DND-41 (cell line): ENCODE measurements around the gene CCSAP.

Experiments
- ATAC-seq: fragments of 200-7000 bp; cut with Tn5 transposase; 3 replicates; pipeline ENCODE4 v1.9.1; 2021; ENCODE audit warnings: low read depth; ENCODE audit not compliant: insufficient read depth
- DNase-seq: peaks from one replicate; pipeline ENCODE4 v3.0.0-alpha.2; 2020
- H2AFZ ChIP-seq: 2 replicates; pipeline ENCODE4 v1.6.0; 2012; ENCODE audit warnings: low read depth, low read length
- H3K27ac ChIP-seq: 2 replicates; pipeline ENCODE4 v1.5.1; 2012; ENCODE audit warnings: low read length, inconsistent platforms
- H3K27me3 ChIP-seq: fragments of 200-600 bp; sonication (generic); 2 replicates; pipeline ENCODE4 v1.6.0; 2012; ENCODE audit warnings: low read length, mild to moderate bottlenecking, inconsistent platforms; ENCODE audit not compliant: insufficient read depth, poor library complexity
- H3K36me3 ChIP-seq: 2 replicates; pipeline ENCODE4 v1.5.1; 2012; ENCODE audit warnings: low read length, inconsistent platforms; ENCODE audit not compliant: insufficient read depth
- H3K4me1 ChIP-seq: 2 replicates; pipeline ENCODE4 v1.5.1; 2012; ENCODE audit warnings: mild to moderate bottlenecking, low read length; ENCODE audit not compliant: insufficient read depth
- H3K4me2 ChIP-seq: 2 replicates; pipeline ENCODE4 v1.6.0; 2012; ENCODE audit warnings: mild to moderate bottlenecking, moderate library complexity, low read length, inconsistent platforms; ENCODE audit not compliant: insufficient read depth
- H3K4me3 ChIP-seq, 2 experiments: fragments of 200-600 bp in 1 of 2; shearing (Covaris generic) in 1 of 2; 2 replicates each; pipeline ENCODE4 v1.5.1; 2012 to 2016; ENCODE audit warnings: inconsistent platforms in 2 of 2, low read length in 2 of 2, mild to moderate bottlenecking in 2 of 2, low read depth in 1 of 2, moderate library complexity in 1 of 2
- H3K79me2 ChIP-seq: 2 replicates; pipeline ENCODE4 v1.6.0; 2012; ENCODE audit warnings: low read length, inconsistent platforms; ENCODE audit not compliant: insufficient read depth
- H3K9ac ChIP-seq: 2 replicates; pipeline ENCODE4 v1.6.0; 2012; ENCODE audit warnings: low read depth, mild to moderate bottlenecking, inconsistent platforms, low read length, moderate library complexity
- H3K9me3 ChIP-seq: 2 replicates; pipeline ENCODE4 v1.5.1; 2012; ENCODE audit warnings: low read length, moderate library complexity, mild to moderate bottlenecking, inconsistent platforms; ENCODE audit not compliant: insufficient read depth, severe bottlenecking
- H4K20me1 ChIP-seq: 2 replicates; pipeline ENCODE4 v1.6.0; 2012; ENCODE audit warnings: low read length; ENCODE audit not compliant: insufficient read depth
- EZH2 ChIP-seq: IDR thresholded peaks from 3 replicates; pipeline ENCODE4 v1.6.1; 2012; ENCODE audit warnings: borderline replicate concordance, low read depth, mild to moderate bottlenecking, moderate library complexity, low read length, inconsistent platforms; ENCODE audit not compliant: severe bottlenecking
- TF ChIP-seq, protein P1 (sequence below): IDR thresholded peaks from 2 replicates; pipeline ENCODE4 v1.5.1; 2012; ENCODE audit warnings: borderline replicate concordance, low read length, moderate library complexity, mild to moderate bottlenecking; ENCODE audit not compliant: poor library complexity, severe bottlenecking; ENCODE audit errors: extremely low read depth

The CCSAP gene

GRCh38 chr1:229303855-229304254 is 39.0 kb downstream of the CCSAP start:
- TF ChIP-seq EZH2 = no peak
- TF ChIP-seq, protein P1, sequence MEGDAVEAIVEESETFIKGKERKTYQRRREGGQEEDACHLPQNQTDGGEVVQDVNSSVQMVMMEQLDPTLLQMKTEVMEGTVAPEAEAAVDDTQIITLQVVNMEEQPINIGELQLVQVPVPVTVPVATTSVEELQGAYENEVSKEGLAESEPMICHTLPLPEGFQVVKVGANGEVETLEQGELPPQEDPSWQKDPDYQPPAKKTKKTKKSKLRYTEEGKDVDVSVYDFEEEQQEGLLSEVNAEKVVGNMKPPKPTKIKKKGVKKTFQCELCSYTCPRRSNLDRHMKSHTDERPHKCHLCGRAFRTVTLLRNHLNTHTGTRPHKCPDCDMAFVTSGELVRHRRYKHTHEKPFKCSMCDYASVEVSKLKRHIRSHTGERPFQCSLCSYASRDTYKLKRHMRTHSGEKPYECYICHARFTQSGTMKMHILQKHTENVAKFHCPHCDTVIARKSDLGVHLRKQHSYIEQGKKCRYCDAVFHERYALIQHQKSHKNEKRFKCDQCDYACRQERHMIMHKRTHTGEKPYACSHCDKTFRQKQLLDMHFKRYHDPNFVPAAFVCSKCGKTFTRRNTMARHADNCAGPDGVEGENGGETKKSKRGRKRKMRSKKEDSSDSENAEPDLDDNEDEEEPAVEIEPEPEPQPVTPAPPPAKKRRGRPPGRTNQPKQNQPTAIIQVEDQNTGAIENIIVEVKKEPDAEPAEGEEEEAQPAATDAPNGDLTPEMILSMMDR = no peak
- no peaks in the 10 kb centered on the region for H4K20me1 ChIP-seq
- H3K79me2 ChIP-seq = no peaks in the 10 kb centered on the region
- H3K9me3 ChIP-seq = no peaks in the 10 kb centered on the region
- ATAC-seq (peak; percentile 85), DNase-seq (peak; percentile 12)
- H3K4me3 ChIP-seq = no peak overlapping the region
- H3K27me3 ChIP-seq = no peaks in the 10 kb centered on the region
- peaks cover 42% of the 10 kb centered on the region for H3K36me3 ChIP-seq
- H2AFZ ChIP-seq = peak overlapping the region; percentile 20; the same call in 1 of the 2 replicates
- H3K9ac ChIP-seq = no peak overlapping the region
- peak overlapping the region; percentile 42; the same call in 1 of the 2 replicates for H3K4me2 ChIP-seq
- peaks cover 10% of the 10 kb centered on the region; the same call in 1 of the 2 replicates for H3K4me1 ChIP-seq
- no peak overlapping the region for H3K27ac ChIP-seq

GRCh38 chr1:229302740-229303139 is 40.1 kb downstream of the CCSAP start:
- H3K9ac ChIP-seq = no peak overlapping the region
- H3K4me2 ChIP-seq = no peak overlapping the region
- H3K4me3 ChIP-seq = no peak overlapping the region
- H3K27ac ChIP-seq = no peak overlapping the region
- peaks cover 46% of the 10 kb centered on the region for H3K36me3 ChIP-seq
- H3K4me1 ChIP-seq = peaks cover 10% of the 10 kb centered on the region; the same call in 1 of the 2 replicates
- H3K9me3 ChIP-seq = no peaks in the 10 kb centered on the region
- H3K79me2 ChIP-seq = no peaks in the 10 kb centered on the region
- TF ChIP-seq EZH2 = no peak
- TF ChIP-seq, protein P1 = no peak
- no peak for ATAC-seq
- no peak overlapping the region for H2AFZ ChIP-seq
- no peak for DNase-seq
- H3K27me3 ChIP-seq = no peaks in the 10 kb centered on the region
- no peaks in the 10 kb centered on the region for H4K20me1 ChIP-seq

DNA sequence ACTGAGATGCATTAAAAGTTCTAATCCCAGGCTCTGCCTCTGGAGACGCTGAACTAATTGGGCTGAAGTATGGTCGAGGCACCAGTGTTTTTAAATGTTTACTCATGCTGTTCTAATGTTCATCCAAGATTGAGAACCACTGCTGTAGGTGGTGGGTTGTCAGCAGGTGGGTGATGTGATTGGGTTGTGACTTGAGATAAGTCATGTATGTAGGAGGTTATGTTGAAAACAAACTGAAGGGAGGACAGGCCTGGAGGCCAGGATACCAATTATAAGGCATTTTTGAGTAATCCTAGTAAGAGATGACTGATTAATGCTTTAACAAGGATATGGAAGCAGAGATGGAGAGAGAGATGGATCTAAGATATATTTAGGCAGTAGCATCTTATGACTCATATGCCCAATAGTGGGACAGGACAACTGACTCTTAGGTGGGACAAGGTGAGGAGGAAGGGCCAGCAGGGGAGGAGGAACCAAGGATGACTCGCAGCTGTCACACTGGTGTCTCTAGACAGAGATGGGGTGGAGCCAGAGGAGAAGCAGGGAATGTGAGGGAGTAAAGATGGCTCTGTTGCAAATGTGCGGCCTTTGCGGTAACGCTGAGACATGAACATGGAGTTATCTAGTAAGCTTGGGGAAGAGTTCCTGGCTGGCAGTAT is 42.6 kb downstream of the CCSAP start:
- Histone ChIP-seq H3K79me2 (no peaks in the 10 kb centered on the region), H3K9me3 (no peaks in the 10 kb centered on the region), H3K9ac (no peak overlapping the region), H4K20me1 (no peaks in the 10 kb centered on the region), H2AFZ (no peak overlapping the region), H3K36me3 (peaks cover 38% of the 10 kb centered on the region; the same call in 1 of the 2 replicates), H3K27ac (no peak overlapping the region), H3K27me3 (no peaks in the 10 kb centered on the region), H3K4me1 (peaks cover 10% of the 10 kb centered on the region; the same call in 1 of the 2 replicates), H3K4me2 (no peak overlapping the region), H3K4me3 (no peak overlapping the region)
- no peak for DNase-seq
- ATAC-seq = no peak
- TF ChIP-seq, protein P1 = no peak
- no peak for TF ChIP-seq EZH2
